ENCODE measurements around the gene PRSS53. TPM values are rescaled to one million over a fixed set of nuclear protein-coding genes. Genes with fewer than 3 reads are reported as not detected.

The PRSS53 gene
- total RNA-seq, 1 donor from 2014 or later, result 5.1 TPM

DNA sequence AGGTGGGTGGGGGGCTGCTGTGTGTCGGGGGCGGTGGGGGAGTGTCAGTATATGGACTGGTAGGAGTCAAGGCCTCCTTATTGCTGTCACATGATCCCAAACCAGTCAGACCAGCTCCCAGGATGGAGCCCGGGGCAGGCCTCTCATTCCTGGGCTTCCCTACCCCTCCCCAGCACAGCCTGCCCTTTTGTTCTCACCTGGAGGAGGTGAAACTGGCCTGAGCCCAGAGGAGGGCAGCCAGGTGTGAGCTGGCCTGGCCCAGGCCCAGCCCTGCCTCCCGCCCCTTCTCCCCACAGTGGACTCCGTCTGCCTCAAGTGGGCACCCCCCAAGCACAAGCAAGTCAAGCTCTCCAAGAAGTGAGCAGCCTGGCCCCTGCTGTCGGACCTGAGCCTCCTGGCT is 42.2 kb upstream of the PRSS53 start:
- peaks cover 17% of the 10 kb centered on the region for H3K4me1 Mint-ChIP-seq (ENCODE audit: unreplicated experiment)
- H3K27ac Mint-ChIP-seq, result peak overlapping the region; percentile 93
- peaks cover 4% of the 10 kb centered on the region for H3K36me3 Mint-ChIP-seq
- no peak for DNase-seq (ENCODE audit: extremely low spot score, unreplicated experiment)
- peaks cover 5% of the 10 kb centered on the region for H3K27me3 Mint-ChIP-seq
- TF ChIP-seq, protein P1, sequence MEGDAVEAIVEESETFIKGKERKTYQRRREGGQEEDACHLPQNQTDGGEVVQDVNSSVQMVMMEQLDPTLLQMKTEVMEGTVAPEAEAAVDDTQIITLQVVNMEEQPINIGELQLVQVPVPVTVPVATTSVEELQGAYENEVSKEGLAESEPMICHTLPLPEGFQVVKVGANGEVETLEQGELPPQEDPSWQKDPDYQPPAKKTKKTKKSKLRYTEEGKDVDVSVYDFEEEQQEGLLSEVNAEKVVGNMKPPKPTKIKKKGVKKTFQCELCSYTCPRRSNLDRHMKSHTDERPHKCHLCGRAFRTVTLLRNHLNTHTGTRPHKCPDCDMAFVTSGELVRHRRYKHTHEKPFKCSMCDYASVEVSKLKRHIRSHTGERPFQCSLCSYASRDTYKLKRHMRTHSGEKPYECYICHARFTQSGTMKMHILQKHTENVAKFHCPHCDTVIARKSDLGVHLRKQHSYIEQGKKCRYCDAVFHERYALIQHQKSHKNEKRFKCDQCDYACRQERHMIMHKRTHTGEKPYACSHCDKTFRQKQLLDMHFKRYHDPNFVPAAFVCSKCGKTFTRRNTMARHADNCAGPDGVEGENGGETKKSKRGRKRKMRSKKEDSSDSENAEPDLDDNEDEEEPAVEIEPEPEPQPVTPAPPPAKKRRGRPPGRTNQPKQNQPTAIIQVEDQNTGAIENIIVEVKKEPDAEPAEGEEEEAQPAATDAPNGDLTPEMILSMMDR (conservative IDR thresholded peaks at IDR 0.05), result no peak
- peak overlapping the region; percentile 74 for H3K4me3 Mint-ChIP-seq
- H3K9me3 Mint-ChIP-seq, result no peaks in the 10 kb centered on the region

DNA sequence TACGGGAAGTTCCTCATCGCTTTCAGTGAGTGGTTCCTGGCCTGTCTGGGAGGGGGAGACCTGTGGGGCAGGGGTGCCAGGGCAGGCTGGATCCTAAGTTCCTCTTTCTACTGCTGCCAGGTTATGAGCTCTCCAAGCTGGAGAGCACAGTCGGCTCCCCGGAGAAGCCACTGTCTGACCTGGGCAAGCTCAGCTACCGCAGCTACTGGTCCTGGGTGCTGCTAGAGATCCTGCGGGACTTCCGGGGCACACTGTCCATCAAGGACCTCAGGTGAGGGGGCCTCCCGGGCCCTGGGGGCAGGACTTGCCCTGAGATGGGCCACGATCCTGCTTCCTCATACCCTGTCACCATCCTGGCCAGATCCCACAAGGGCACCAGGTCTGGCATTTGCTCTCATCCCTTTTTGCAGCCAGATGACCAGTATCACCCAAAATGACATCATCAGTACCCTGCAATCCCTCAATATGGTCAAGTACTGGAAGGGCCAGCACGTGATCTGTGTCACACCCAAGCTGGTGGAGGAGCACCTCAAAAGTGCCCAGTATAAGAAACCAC is 41.7 kb upstream of the PRSS53 start:
- peaks cover 4% of the 10 kb centered on the region for H3K36me3 Mint-ChIP-seq
- no peak for DNase-seq (ENCODE audit: extremely low spot score, unreplicated experiment)
- no peaks in the 10 kb centered on the region for H3K9me3 Mint-ChIP-seq
- H3K27ac Mint-ChIP-seq, result peak overlapping the region; percentile 93
- H3K4me3 Mint-ChIP-seq, result peak overlapping the region; percentile 74
- peaks cover 2% of the 10 kb centered on the region for H3K27me3 Mint-ChIP-seq
- H3K4me1 Mint-ChIP-seq (ENCODE audit: unreplicated experiment), result peaks cover 14% of the 10 kb centered on the region
- TF ChIP-seq, protein P1 (conservative IDR thresholded peaks at IDR 0.05), result no peak

DNA sequence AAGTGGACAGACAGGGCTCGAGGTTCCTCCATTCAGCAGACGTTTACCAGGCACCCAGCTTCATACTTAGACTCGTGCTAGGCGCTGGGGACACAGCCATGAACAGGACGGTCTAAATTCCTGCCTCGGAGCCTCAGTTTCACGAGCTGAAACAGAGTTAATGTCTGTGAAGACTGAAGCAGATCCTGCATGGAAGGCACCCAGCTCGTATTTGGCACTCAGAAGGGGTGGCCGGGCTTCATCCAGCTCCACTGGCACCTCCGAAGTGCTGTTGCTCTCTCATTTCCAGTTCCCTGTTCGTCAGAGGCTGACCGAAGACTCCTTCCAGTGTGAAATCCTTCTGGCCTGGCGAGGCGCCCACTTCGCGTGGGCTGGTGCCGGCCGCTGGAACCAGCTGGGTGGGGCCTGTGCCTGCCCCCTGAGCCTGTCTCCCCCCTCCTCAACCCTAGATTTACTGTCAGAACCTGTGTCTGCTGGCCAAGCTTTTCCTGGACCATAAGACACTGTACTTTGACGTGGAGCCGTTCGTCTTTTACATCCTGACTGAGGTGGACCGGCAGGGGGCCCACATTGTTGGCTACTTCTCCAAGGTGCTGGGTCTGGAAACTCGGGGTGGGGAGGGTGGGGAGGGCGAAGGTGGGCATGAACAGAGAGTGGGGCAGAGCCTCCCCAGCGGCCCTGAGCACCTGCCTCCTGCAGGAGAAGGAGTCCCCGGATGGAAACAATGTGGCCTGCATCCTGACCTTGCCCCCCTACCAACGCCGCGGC is 41.0 kb upstream of the PRSS53 start:
- no peak overlapping the region for H3K4me3 Mint-ChIP-seq
- peaks cover 14% of the 10 kb centered on the region for H3K4me1 Mint-ChIP-seq (ENCODE audit: unreplicated experiment)
- peaks cover 4% of the 10 kb centered on the region for H3K36me3 Mint-ChIP-seq
- TF ChIP-seq, protein P1 (conservative IDR thresholded peaks at IDR 0.05), result no peak
- H3K27ac Mint-ChIP-seq, result peak overlapping the region; percentile 93
- no peaks in the 10 kb centered on the region for H3K9me3 Mint-ChIP-seq
- DNase-seq (ENCODE audit: extremely low spot score, unreplicated experiment), result no peak
- H3K27me3 Mint-ChIP-seq, result peaks cover 1% of the 10 kb centered on the region

DNA sequence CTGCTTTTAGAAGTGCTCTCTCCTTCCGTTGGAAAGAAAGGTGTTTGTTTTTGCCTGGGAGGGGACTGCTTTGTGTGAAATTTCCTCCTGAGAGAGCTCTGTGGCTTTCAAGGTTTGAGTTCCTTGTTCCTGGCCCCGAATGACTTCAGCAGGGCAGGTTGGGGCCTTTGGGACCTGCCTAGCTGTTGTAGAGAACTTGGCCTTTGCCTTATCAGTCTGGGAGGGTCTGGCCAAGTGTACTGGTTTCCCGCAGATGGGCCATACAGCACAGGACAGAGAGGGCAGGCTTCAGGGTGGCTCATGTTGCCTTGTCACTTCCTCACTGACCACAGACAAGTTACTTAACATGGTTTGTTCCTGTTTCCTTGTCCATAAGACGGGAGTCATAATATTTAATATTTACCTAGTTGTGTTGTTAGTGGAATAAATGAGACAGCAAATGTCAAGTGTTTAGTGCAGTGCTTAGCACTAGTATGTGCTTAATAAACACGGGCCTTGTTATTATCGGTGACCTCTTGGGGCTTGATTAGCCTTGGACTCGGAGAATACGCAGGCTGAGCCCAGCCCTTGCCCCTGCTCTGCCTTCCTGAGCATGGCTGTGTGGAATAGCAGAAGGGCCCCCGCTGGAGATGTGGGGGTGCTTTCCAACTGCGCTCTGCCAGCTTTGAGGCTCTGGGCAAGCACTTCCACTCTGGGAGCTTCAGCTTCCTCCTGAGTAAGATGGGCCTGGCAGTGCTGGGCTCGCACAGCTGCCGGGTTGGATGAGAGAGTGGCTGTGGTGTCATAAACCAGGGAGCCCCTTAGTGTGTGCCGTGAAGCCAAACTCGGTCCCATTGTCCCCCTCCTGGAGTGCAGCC is 40.2 kb upstream of the PRSS53 start:
- no peaks in the 10 kb centered on the region for H3K27me3 Mint-ChIP-seq
- TF ChIP-seq, protein P1 (conservative IDR thresholded peaks at IDR 0.05), result no peak
- DNase-seq (ENCODE audit: extremely low spot score, unreplicated experiment), result no peak
- H3K4me1 Mint-ChIP-seq (ENCODE audit: unreplicated experiment), result peaks cover 10% of the 10 kb centered on the region
- no peaks in the 10 kb centered on the region for H3K9me3 Mint-ChIP-seq
- H3K27ac Mint-ChIP-seq, result peak overlapping the region; percentile 93
- H3K36me3 Mint-ChIP-seq, result peaks cover 4% of the 10 kb centered on the region
- peak overlapping the region; percentile 44 for H3K4me3 Mint-ChIP-seq

DNA sequence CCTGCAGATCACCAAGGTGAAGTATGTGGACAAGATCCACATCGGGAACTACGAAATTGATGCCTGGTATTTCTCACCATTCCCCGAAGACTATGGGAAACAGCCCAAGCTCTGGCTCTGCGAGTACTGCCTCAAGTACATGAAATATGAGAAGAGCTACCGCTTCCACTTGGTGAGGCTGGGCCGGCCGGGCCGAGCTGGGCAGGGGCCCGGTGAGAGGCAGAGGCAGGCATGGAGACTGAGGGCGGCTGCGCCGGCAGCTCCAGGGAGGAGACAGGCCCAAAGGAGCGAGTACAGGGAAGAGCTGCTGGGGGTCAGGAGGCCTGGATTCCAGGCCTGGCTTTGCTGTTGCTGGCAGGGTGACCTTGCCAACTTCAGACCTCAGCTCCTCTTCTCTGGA is 38.4 kb upstream of the PRSS53 start:
- Mint-ChIP-seq H3K36me3 (peaks cover 6% of the 10 kb centered on the region), H3K9me3 (no peaks in the 10 kb centered on the region), H3K4me1 (ENCODE audit: unreplicated experiment) (peaks cover 5% of the 10 kb centered on the region), H3K27ac (no peak overlapping the region), H3K27me3 (no peaks in the 10 kb centered on the region), H3K4me3 (no peak overlapping the region)
- TF ChIP-seq, protein P1 (conservative IDR thresholded peaks at IDR 0.05), result no peak
- no peak for DNase-seq (ENCODE audit: extremely low spot score, unreplicated experiment)
